AG08395 (cell line): ENCODE measurements around the gene TPM1.
A peak's percentile ranks its signal among the peaks of the same experiment; 100 is the strongest.

Experiments
- DNase-seq: peaks from one replicate; pipeline ENCODE4 v3.0.0; 2012; ENCODE audit warnings: mixed read lengths, low spot score

Gene TPM1

GRCh38 chr15:63041402-63041973, 1.1 kb upstream of the TPM1 start:
- DNase-seq: no peak

GRCh38 chr15:63042877-63043334, 359 bp downstream of the TPM1 start:
- DNase-seq: no peak

- no peak for DNase-seq
These were observed 959 bp downstream of the TPM1 start for GRCh38 chr15:63043335-63044076.

- DNase-seq: no peak
These were observed 1.6 kb downstream of the TPM1 start for GRCh38 chr15:63044077-63044644.

- DNase-seq: no peak
These were observed 2.3 kb downstream of the TPM1 start for GRCh38 chr15:63044645-63045464.

- DNase-seq: no peak
These were observed 2.9 kb downstream of the TPM1 start for GRCh38 chr15:63045465-63045840.

- no peak for DNase-seq
These were observed 3.3 kb downstream of the TPM1 start for GRCh38 chr15:63045879-63046278.

GRCh38 chr15:63046917-63047760, 4.6 kb downstream of the TPM1 start:
- no peak for DNase-seq

GRCh38 chr15:63047792-63048114, 5.2 kb downstream of the TPM1 start:
- no peak for DNase-seq

- peak; percentile 87 for DNase-seq
These were observed 5.7 kb downstream of the TPM1 start for GRCh38 chr15:63048115-63048775.

GRCh38 chr15:63048776-63049665, 6.5 kb downstream of the TPM1 start:
- no peak for DNase-seq

GRCh38 chr15:63049783-63050371, 7.3 kb downstream of the TPM1 start:
- no peak for DNase-seq

- no peak for DNase-seq
These were observed 8.2 kb downstream of the TPM1 start for GRCh38 chr15:63050731-63051155.

- DNase-seq: peak; percentile 48
These were observed 8.9 kb downstream of the TPM1 start for GRCh38 chr15:63051156-63052066.

GRCh38 chr15:63052077-63052841, 9.7 kb downstream of the TPM1 start:
- no peak for DNase-seq

GRCh38 chr15:63052961-63053698, 10.6 kb downstream of the TPM1 start:
- no peak for DNase-seq

GRCh38 chr15:63054281-63054683, 11.7 kb downstream of the TPM1 start:
- DNase-seq: no peak
